ENCODE measurements around the gene CAMK1G.

The CAMK1G gene

DNA sequence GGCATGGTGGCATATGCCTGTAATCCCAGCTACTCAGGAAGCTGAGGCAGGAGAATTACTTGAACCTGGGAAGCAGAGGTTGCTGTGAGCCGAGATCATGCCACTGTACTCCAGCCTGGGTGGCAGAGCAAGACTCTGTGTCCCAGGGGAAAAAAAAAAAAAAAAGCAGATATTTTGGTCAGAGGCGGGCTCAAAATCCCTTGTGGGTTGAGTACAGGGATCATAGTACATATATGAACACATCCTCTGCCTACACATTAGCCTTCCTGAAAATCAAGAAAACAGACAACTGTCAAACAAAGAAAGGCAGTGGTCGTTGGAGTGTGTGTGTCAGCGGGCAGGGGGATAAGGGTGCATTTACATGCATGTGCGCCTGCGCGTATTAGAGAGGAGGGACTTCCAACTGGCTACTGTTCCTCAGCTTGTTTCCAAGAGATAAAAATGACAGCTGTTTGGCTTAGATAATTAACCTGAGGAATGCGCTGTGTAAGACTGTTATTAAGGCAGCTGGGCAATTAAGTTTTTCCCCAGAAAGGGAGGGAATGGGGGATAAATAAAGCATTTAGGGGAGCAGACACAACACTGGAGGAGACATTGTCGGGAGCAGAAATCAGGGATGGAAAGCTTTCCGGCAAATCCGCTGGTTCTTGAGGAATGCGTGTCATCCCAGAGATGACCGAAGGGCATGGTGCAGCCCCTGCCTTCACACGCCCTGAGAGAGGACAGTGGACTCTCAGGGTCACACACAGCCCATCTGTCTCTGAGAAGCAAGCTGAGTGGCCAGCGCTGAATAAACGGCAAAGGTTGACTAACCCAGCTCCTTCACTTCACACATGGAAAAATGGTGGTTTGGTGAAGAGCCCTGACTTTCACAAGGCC lies 62.3 kb downstream of the CAMK1G start:
- TF ChIP-seq, protein P1, sequence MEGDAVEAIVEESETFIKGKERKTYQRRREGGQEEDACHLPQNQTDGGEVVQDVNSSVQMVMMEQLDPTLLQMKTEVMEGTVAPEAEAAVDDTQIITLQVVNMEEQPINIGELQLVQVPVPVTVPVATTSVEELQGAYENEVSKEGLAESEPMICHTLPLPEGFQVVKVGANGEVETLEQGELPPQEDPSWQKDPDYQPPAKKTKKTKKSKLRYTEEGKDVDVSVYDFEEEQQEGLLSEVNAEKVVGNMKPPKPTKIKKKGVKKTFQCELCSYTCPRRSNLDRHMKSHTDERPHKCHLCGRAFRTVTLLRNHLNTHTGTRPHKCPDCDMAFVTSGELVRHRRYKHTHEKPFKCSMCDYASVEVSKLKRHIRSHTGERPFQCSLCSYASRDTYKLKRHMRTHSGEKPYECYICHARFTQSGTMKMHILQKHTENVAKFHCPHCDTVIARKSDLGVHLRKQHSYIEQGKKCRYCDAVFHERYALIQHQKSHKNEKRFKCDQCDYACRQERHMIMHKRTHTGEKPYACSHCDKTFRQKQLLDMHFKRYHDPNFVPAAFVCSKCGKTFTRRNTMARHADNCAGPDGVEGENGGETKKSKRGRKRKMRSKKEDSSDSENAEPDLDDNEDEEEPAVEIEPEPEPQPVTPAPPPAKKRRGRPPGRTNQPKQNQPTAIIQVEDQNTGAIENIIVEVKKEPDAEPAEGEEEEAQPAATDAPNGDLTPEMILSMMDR (IDR thresholded peaks at IDR 0.05; ENCODE audit: low read depth, low read length, missing control alignments) = no peak
- no peak for DNase-seq (ENCODE audit: low read depth)
- H3K4me3 ChIP-seq (ENCODE audit: low read depth, low read length) = no peak overlapping the region

DNA sequence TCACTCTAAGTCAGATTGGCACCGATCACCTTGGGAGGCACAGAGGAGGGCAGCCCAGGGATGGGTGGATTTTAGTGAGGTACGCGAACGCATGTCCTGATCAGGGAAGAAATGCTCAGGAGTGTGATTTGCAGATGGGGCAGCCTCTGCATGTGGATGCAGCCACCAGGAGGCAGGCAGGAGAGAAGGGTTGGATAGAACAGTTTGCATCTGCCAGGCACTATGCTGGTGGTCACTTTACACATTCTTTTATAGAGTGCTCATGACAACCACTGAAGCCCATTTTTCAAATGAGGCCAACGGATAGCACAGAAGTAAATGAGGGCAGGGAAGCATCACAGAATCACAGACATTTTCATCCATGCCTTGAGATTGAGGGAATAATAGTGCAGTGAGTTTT lies 63.0 kb downstream of the CAMK1G start:
- TF ChIP-seq, protein P1 (IDR thresholded peaks at IDR 0.05; ENCODE audit: low read depth, low read length, missing control alignments) = peak; percentile 36
- no peak for DNase-seq (ENCODE audit: low read depth)
- no peak overlapping the region for H3K4me3 ChIP-seq (ENCODE audit: low read depth, low read length)

DNA sequence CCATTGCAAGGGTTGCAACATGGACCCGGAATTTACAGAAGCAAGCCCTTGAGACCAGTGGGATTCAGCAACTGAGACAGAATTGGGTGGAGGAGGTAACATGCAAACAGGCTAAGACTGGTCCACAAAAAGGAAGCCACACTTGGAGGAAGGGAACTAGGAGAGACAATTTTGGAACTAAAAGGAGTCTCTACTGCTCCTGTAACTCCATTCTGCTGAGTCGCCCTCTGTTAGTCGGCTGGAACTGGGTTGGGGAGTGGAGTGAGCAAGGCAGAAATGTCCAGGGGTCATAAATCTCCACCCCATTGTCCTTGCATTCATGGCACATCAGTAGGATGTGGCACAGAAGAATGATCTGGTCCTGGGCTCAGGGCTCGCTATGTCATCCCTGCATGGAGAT lies 63.6 kb downstream of the CAMK1G start:
- DNase-seq (ENCODE audit: low read depth) = no peak
- TF ChIP-seq, protein P1 (IDR thresholded peaks at IDR 0.05; ENCODE audit: low read depth, low read length, missing control alignments) = no peak
- H3K4me3 ChIP-seq (ENCODE audit: low read depth, low read length) = no peak overlapping the region

DNA sequence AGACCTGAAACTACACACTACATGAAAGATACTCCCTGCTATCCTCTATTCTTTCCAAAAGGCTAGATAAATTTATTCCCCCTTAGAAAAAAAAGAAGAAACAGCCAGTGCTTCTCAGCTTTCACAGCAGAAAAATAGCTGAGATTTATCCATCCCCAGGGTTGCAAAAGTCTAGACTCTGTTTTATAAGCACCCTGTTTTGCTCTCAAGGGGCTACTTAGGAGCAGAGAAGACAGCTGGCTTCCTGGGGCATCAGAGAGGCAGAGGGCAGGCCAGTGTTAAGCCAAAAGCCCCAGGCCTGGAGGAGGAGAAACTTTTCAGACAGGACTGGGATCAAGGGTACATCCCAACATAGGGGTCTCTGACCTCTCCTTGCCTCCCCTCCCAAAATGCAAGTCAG lies 64.8 kb downstream of the CAMK1G start:
- TF ChIP-seq, protein P1 (IDR thresholded peaks at IDR 0.05; ENCODE audit: low read depth, low read length, missing control alignments) = no peak

DNA sequence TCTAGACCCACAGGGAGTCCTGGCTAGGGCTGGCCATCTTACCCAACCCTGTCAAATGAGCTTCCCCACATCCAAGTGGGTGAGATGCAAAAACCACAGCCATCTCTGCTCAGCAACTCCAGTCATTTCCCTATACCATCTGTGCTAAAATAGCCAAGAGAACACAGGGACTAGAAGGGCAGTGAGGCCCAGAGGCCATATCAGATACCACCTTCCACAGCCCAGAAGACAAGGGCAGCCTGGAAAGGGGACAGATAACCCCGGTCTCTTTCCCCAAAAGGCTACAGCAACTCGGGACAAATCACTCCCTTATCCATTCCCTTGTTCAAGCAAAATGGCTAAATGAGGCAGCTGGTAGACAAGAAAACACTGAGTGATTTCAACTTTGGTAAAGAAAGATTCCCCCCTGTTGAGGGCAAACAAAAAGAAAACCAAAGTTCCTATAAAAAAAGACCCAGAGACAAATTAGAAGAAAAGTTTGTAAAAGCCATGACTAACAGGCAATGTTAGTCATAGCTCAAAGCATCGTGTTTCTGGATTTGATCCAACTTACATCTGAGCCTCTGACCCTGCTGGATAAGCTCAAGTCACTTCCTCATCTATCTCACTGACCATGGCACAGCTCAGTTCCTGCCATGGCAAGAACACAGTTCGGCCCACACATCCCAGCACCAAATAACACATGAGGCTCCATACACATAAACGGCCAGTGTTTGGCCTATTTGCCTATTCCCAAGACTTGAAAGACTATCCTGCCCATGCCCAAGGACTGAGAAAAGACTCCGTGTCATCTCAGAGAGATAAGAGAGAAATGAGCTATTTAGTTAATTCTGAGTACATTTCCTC lies 65.6 kb downstream of the CAMK1G start:
- no peak overlapping the region for H3K4me3 ChIP-seq (ENCODE audit: low read depth, low read length)
- DNase-seq (ENCODE audit: low read depth) = no peak

More for the DNA sequence above, 64.8 kb downstream of the CAMK1G start:
- no peak overlapping the region for H3K4me3 ChIP-seq (ENCODE audit: low read depth, low read length)
- DNase-seq (ENCODE audit: low read depth) = no peak

DNA sequence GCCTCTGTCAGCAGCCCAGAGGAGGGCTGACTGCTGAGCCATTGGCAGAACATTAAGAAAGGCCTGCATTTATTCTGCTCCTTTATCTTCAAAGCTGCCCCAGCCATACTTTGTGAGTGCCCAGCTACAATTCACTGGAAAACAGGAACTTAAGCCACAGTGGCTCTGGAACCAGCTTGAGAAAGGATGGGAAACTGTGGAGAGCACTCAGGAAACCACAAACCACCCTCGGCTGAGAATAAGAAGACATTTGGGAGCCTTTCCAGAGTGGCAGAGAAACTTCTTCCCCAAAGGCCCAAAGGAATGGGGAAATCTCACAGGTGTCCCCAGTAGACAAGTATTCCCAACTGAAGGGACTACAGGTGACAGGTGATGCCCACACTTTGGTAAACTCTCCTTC lies 66.9 kb downstream of the CAMK1G start:
- DNase-seq (ENCODE audit: low read depth) = no peak
- TF ChIP-seq, protein P1 (IDR thresholded peaks at IDR 0.05; ENCODE audit: low read depth, low read length, missing control alignments) = no peak
- H3K4me3 ChIP-seq (ENCODE audit: low read depth, low read length) = no peak overlapping the region

More for the DNA sequence above, 65.6 kb downstream of the CAMK1G start:
- TF ChIP-seq, protein P1 (IDR thresholded peaks at IDR 0.05; ENCODE audit: low read depth, low read length, missing control alignments) = no peak
